HepG2 (cell line): ENCODE measurements around the gene GLCE. TPM values are rescaled to one million over a fixed set of nuclear protein-coding genes. Genes with fewer than 3 reads are reported as not detected.

ENCODE experiments used
- BRF2 ChIP-seq: sonication (generic); formaldehyde crosslinking; IDR thresholded peaks from 2 replicates; pipeline ENCODE4 v1.8.1; 2022; ENCODE audit warnings: mild to moderate bottlenecking, missing genetic modification reagents
- DMTF1 ChIP-seq: sonication (generic); formaldehyde crosslinking; IDR thresholded peaks from 2 replicates; pipeline ENCODE4 v1.4.0; 2020; ENCODE audit warnings: mild to moderate bottlenecking, missing genetic modification reagents
- ERF ChIP-seq: IDR thresholded peaks from 2 replicates; pipeline ENCODE4 v1.6.1; 2018; ENCODE audit warnings: missing biosample characterization, missing genetic modification reagents
- FOXK2 ChIP-seq: fragments of 450-650 bp; IDR thresholded peaks from 2 replicates; pipeline ENCODE4 v1.6.1; 2016
- GFI1 ChIP-seq: sonication (generic); formaldehyde crosslinking; IDR thresholded peaks from 2 replicates; pipeline ENCODE4 v1.5.0; 2020; ENCODE audit warnings: missing genetic modification reagents, mild to moderate bottlenecking, borderline replicate concordance
- IKZF1 ChIP-seq: fragments of 450-650 bp; IDR thresholded peaks from 2 replicates; pipeline ENCODE4 v1.7.1; 2016
- KAT7 ChIP-seq: IDR thresholded peaks from 2 replicates; pipeline ENCODE4 v1.6.1; 2018; ENCODE audit warnings: borderline replicate concordance, missing compliant biosample characterization
- RARG ChIP-seq: sonication (generic); formaldehyde crosslinking; IDR thresholded peaks from 2 replicates; pipeline ENCODE4 v1.4.0; 2020; ENCODE audit warnings: low read depth, mild to moderate bottlenecking, missing genetic modification reagents
- SKIL ChIP-seq: sonication (generic); formaldehyde crosslinking; IDR thresholded peaks from 2 replicates; pipeline ENCODE4 v1.8.0; 2022; ENCODE audit warnings: missing genetic modification reagents, mild to moderate bottlenecking, moderate library complexity, borderline replicate concordance
- TEF ChIP-seq: sonication (generic); formaldehyde crosslinking; IDR thresholded peaks from 2 replicates; pipeline ENCODE4 v1.5.0; 2020; ENCODE audit warnings: missing genetic modification reagents
- TMF1 ChIP-seq: sonication (generic); formaldehyde crosslinking; IDR thresholded peaks from 2 replicates; pipeline ENCODE4 v1.8.1; 2022; ENCODE audit warnings: low read depth, missing genetic modification reagents
- TRIM24 ChIP-seq: sonication (generic); formaldehyde crosslinking; IDR thresholded peaks from 2 replicates; pipeline ENCODE4 v1.8.0; 2022; ENCODE audit warnings: mild to moderate bottlenecking, missing genetic modification reagents
- ZNF326 ChIP-seq: sonication (generic); formaldehyde crosslinking; IDR thresholded peaks from 2 replicates; pipeline ENCODE4 v1.4.0; 2020; ENCODE audit warnings: missing genetic modification reagents, borderline replicate concordance
- ZNF354B ChIP-seq: sonication (generic); formaldehyde crosslinking; IDR thresholded peaks from 2 replicates; pipeline ENCODE4 v1.8.0; 2022; ENCODE audit warnings: mild to moderate bottlenecking, missing genetic modification reagents
- ZNF383 ChIP-seq: sonication (generic); formaldehyde crosslinking; IDR thresholded peaks from 2 replicates; pipeline ENCODE4 v1.4.0; 2020; ENCODE audit warnings: missing genetic modification reagents, mild to moderate bottlenecking, borderline replicate concordance
- ZNF510 ChIP-seq: sonication (generic); formaldehyde crosslinking; IDR thresholded peaks from 2 replicates; pipeline ENCODE4 v1.4.0; 2020; ENCODE audit warnings: low read depth, mild to moderate bottlenecking, missing genetic modification reagents
- ZNF530 ChIP-seq: sonication (generic); formaldehyde crosslinking; IDR thresholded peaks from 2 replicates; pipeline ENCODE4 v1.5.0; 2020; ENCODE audit warnings: low read depth, mild to moderate bottlenecking, missing genetic modification reagents
- ZNF589 ChIP-seq: sonication (generic); formaldehyde crosslinking; conservative IDR thresholded peaks from 2 replicates; pipeline ENCODE4 v1.8.0; 2022; ENCODE audit warnings: mild to moderate bottlenecking, moderate library complexity, missing genetic modification reagents
- ZNF720 ChIP-seq: sonication (generic); formaldehyde crosslinking; IDR thresholded peaks from 2 replicates; pipeline ENCODE4 v1.4.0; 2020; ENCODE audit warnings: missing genetic modification reagents
- ZNF772 ChIP-seq: sonication (generic); formaldehyde crosslinking; IDR thresholded peaks from 2 replicates; pipeline ENCODE4 v1.5.0; 2020; ENCODE audit warnings: mild to moderate bottlenecking, missing genetic modification reagents
- ZSCAN9 ChIP-seq: IDR thresholded peaks from 2 replicates; pipeline ENCODE4 v1.6.1; 2016; ENCODE audit warnings: borderline replicate concordance
- polyA plus RNA-seq, 8 experiments: library from polyadenylated mRNA; depleted of rRNA in 3 of 8; stranded (reverse) in 7 of 8; unstranded in 1 of 8; fragments of >200 nt; fragmentation: Illumina TruSeq in 4 of 8; extraction: Trizol in 4 of 8; gene quantifications; 2 replicates each; pipeline versions ENCODE4 v1.2.1 to v1.2.3, GENCODE V29; 2011 to 2016; ENCODE audit warnings: low read depth in 4 of 8, missing spikeins in 1 of 8, mixed read lengths in 1 of 8; ENCODE audit not compliant: insufficient read depth in 1 of 8
- total RNA-seq, 5 experiments: library from RNA; depleted of rRNA; stranded (reverse); fragments of >200 nt; fragmentation: Illumina TruSeq; extraction: Trizol; gene quantifications; 2 replicates each; pipeline ENCODE4 v1.2.3, GENCODE V29; 2016; ENCODE audit warnings: low read depth in 1 of 5
- TF ChIP-seq, protein P1 (sequence below): IDR thresholded peaks from 2 replicates; pipeline ENCODE4 v1.6.1; 2012; ENCODE audit warnings: inconsistent platforms
- TF ChIP-seq, protein P2 (sequence below): sonication (generic); formaldehyde crosslinking; IDR thresholded peaks from 2 replicates; pipeline ENCODE4 v1.4.0; 2020; ENCODE audit warnings: missing genetic modification reagents, mild to moderate bottlenecking, borderline replicate concordance

GLCE gene
- total and polyA plus RNA-seq, 2 of the 13 experiments (the other 11 are each of a cell fraction or from before 2014, with no cell fraction given): 12.9 to 23.4 TPM

DNA sequence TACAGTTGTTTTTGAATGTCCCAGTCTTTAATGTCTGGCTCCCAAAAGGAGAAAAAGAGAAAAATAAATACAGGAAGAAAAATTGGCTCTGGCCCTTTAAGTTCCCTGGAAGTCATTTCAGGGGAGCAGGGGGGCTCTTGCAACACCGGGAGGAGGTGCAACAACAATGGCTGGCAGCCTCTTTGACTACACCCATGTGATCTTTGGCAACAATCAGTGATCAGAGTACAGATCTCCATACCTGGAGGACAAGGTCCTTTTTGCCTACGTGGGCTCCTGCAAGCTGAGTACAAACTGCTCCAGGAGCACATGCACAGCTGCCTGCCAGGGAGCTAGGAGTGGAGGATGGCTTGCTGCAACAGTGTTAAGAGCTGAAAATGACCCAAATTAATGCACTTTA is 63.9 kb downstream of the GLCE start (continued):
- no peak; the same call in none of the 2 replicates for TF ChIP-seq TRIM24 (CRISPR knock-in tag)
- no peak for TF ChIP-seq ZNF510 (CRISPR knock-in tag)
- TF ChIP-seq ZNF589 (CRISPR knock-in tag): no peak
- no peak for TF ChIP-seq ZNF326 (CRISPR knock-in tag)
- 0 out of 2 replicates have a peak, but pooled peaks have one; percentile 32 for TF ChIP-seq BRF2 (CRISPR knock-in tag)
- no peak for TF ChIP-seq TMF1
- no peak for TF ChIP-seq ZNF383 (CRISPR knock-in tag)
- TF ChIP-seq GFI1: peak; percentile 80
- peak; percentile 77 for TF ChIP-seq ZNF772 (CRISPR knock-in tag)
- TF ChIP-seq KAT7 (CRISPR knock-in tag): no peak
- TF ChIP-seq IKZF1: no peak
- no peak for TF ChIP-seq RARG (CRISPR knock-in tag)
- TF ChIP-seq ZNF530 (CRISPR knock-in tag): no peak
- TF ChIP-seq ZNF354B (CRISPR knock-in tag): no peak
- peak; percentile 56; the same call in 1 of the 2 replicates for TF ChIP-seq ERF (CRISPR knock-in tag)
- no peak for TF ChIP-seq ZNF720 (CRISPR knock-in tag)
- TF ChIP-seq SKIL (CRISPR knock-in tag): peak; percentile 60; the same call in 1 of the 2 replicates
- no peak for TF ChIP-seq DMTF1 (CRISPR knock-in tag)
- TF ChIP-seq FOXK2: peak; percentile 80
- TF ChIP-seq, protein P1, sequence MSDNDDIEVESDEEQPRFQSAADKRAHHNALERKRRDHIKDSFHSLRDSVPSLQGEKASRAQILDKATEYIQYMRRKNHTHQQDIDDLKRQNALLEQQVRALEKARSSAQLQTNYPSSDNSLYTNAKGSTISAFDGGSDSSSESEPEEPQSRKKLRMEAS: no peak; the same call in none of the 2 replicates
- peak; percentile 49; the same call in 1 of the 2 replicates for TF ChIP-seq ZSCAN9
- no peak for TF ChIP-seq TEF
- TF ChIP-seq, protein P2, sequence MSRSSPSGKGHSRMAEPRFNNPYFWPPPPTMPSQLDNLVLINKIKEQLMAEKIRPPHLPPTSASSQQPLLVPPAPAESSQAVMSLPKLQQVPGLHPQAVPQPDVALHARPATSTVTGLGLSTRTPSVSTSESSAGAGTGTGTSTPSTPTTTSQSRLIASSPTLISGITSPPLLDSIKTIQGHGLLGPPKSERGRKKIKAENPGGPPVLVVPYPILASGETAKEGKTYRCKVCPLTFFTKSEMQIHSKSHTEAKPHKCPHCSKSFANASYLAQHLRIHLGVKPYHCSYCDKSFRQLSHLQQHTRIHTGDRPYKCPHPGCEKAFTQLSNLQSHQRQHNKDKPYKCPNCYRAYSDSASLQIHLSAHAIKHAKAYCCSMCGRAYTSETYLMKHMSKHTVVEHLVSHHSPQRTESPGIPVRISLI: no peak
